Left renal cortex interstitium (tissue), 4 donors: ENCODE results near the gene SHC4. TPM values are rescaled to one million over a fixed set of nuclear protein-coding genes. Genes with fewer than 3 reads are reported as not detected.

Experiments
- polyA plus RNA-seq, 4 donors: library from polyadenylated mRNA; unstranded; fragments of 120-200 nt; gene quantifications; one replicate each; pipeline ENCODE4 v1.2.1, GENCODE V29; 2013; ENCODE audit not compliant: insufficient read length in 4 of 4

SHC4 gene
- polyA plus RNA-seq, 4 donors: 2.3 to 3.2 (median 2.7) TPM

Other genes starting within 250 kb of the SHC4 start
- 10 to 100 TPM in 2 of 4 donors, 1 to 10 TPM in 2; 4.7 to 11.2 (median 8.4) TPM for gene CEP152, start 152.8 kb downstream of the SHC4 start, polyA plus RNA-seq
- 100 to 1,000 TPM; 314 to 382 (median 329) TPM for gene EID1, start 85.8 kb downstream of the SHC4 start, polyA plus RNA-seq
- 10 to 100 TPM; 44.4 to 72.9 (median 52.5) TPM for gene SECISBP2L, start 82.5 kb upstream of the SHC4 start, polyA plus RNA-seq
- 100 to 1,000 TPM in 2 of 4 donors, 10 to 100 TPM in 2; 82.1 to 116 (median 98.8) TPM for gene COPS2, start 191.7 kb upstream of the SHC4 start, polyA plus RNA-seq
- gene GALK2, start 206.3 kb upstream of the SHC4 start, polyA plus RNA-seq: 10 to 100 TPM; 26.4 to 32.2 (median 31.6) TPM